GM13977 (cell line): ENCODE results near the gene KCNMB2.

Source experiments
- DNase-seq: peaks from one replicate; pipeline ENCODE4 v3.0.0; 2012; ENCODE audit warnings: low spot score
- CTCF ChIP-seq: IDR thresholded peaks from 2 replicates; pipeline ENCODE4 v1.5.1; 2012; ENCODE audit warnings: mild to moderate bottlenecking, control low read depth; ENCODE audit not compliant: insufficient read depth; ENCODE audit errors: extremely low read depth, missing control alignments
- in situ Hi-C: fragments of 300-500 bp; cut with MboI; formaldehyde crosslinking; loops from one replicate; pipeline ENCODE4 v1.12.0; 2022; ENCODE audit warnings: low sequenced_read_pairs, low pct_unique_long_range_greater_than_20kb, mixed read lengths, inconsistent platforms; ENCODE audit not compliant: unreplicated experiment

The KCNMB2 gene

GRCh38 chr3:178805741-178806140, 269.5 kb downstream of the KCNMB2 start:
- DNase-seq: no peak
- TF ChIP-seq CTCF: no peak
- in situ Hi-C loops: no loop called here

- TF ChIP-seq CTCF: no peak
- in situ Hi-C loops: no loop called here
- no peak for DNase-seq
Observed at GRCh38 chr3:178806651-178807050, 270.4 kb downstream of the KCNMB2 start.

GRCh38 chr3:178807694-178808093, 271.5 kb downstream of the KCNMB2 start:
- DNase-seq: no peak
- in situ Hi-C loops: no loop called here
- no peak for TF ChIP-seq CTCF

- no peak for TF ChIP-seq CTCF
- in situ Hi-C loops: no loop called here
- no peak for DNase-seq
Observed at GRCh38 chr3:178808748-178809147, 272.5 kb downstream of the KCNMB2 start.

- no peak for DNase-seq
- TF ChIP-seq CTCF: no peak
- in situ Hi-C loops: no loop called here
Observed at GRCh38 chr3:178810181-178810580, 273.9 kb downstream of the KCNMB2 start.

- in situ Hi-C loops: no loop called here
- no peak for TF ChIP-seq CTCF
- DNase-seq: no peak
Observed at GRCh38 chr3:178822722-178823121, 286.5 kb downstream of the KCNMB2 start.

GRCh38 chr3:178823150-178823549, 286.9 kb downstream of the KCNMB2 start:
- in situ Hi-C loops: no loop called here
- no peak for TF ChIP-seq CTCF
- DNase-seq: no peak
